HL-60 (cell line): Measurements from ENCODE around the gene SPATA21.

Experiments used
- CTCF ChIP-seq: IDR thresholded peaks from one replicate; pipeline ENCODE4 v1.5.1; 2011; ENCODE audit warnings: low read length, control low read depth, inconsistent platforms; ENCODE audit not compliant: insufficient read depth
- GABPA ChIP-seq: IDR thresholded peaks from 2 replicates; pipeline ENCODE4 v1.6.1; 2012; ENCODE audit warnings: low read depth
- POLR2AphosphoS5 ChIP-seq: IDR thresholded peaks from 2 replicates; pipeline ENCODE4 v1.6.1; 2012; ENCODE audit warnings: low read depth
- SPI1 ChIP-seq: IDR thresholded peaks from 2 replicates; pipeline ENCODE4 v1.6.1; 2012; ENCODE audit warnings: low read depth, mild to moderate bottlenecking, borderline replicate concordance

DNA sequence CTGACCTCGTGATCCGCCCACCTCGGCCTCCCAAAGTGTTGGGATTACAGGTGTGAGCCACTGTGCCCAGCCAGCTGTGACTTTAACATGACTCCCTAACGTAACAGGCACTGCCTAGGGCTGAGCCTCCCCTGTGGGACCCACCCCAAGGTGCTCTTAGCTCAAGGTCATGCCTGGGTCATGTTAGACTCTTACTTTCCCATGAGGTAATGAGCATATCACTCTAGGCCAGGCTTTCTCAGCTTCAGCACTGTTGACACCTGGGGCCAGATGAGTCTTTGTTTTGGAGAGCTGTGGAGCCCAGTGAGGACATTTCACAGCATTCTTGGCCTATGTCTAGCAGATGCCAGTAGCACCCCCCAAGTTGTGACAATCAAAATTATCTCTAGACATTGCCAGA, 7.8 kb upstream of the SPATA21 start:
- TF ChIP-seq CTCF (no peak), POLR2AphosphoS5 (no peak), SPI1 (no peak), GABPA (no peak)
